ENCODE measurements around the gene SPAG6.

The SPAG6 gene

DNA sequence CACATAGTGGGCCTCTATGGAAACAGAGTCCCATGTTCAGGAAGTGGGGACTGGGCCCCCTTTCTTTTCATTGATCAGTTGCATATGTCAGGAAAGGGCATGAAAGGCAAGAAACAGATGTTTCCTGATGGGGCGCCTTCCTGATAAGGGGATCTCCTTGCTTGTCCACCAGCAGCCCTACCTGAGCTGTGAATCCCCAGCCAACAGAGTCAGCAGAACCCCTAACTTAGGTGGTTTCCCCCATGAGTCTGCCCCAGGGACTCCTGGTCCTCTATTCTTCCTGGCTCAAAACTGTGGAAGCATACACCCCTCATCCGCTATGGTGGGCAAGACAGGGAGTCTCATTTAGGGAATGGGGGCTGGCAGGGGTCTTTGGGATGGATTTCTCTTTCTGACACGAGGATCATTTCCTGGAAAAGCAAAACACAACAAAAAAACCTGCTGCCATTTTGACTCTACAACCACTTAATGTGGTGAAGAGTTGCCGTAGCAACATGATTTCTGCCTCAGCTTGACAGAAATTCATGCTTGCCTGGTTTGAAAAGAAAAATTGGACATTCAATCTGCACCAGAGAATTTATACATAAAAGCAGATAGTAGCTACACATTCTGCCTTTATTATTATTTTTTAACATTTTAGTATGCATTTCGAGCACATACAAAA, 119.8 kb downstream of the SPAG6 start:
- peak; percentile 2 for DNase-seq

DNA sequence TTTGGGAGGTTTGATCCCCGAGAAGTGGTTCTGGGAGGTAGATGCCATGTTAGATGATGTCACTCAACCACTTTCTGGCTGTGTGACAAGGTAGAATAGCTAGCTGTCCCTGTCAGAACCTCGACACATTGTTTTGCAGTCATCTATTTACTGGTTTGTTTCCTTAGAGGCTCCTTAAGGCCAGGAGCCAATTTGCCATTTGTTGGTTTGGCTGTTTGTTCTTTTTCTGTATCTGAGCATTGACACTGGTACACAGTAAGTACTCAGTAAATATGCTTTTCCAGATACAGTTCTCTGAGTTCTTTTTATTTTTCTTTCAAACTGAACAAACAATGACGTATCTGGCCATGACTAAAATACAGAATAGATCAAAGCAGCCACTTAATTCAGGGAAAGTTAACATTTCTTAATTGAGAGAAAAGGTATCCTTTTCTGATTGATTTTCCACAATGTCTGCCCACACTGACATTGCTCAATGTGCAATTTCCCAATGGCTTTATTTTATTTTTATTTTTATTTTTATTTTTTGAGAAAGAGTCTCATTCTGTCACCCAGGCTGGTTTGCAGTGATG, 121.6 kb downstream of the SPAG6 start:
- no peak for DNase-seq

Data from DMS79 treated with DMSO at 0.1 percent for 48 hours (cell line).